ENCODE measurements around the gene CNTLN.
"Not testable (repeated sequence)": the region's sequence is repeated elsewhere in the genome, so short reads cannot be mapped to it uniquely, and the experiment has no call there.

The CNTLN gene

GRCh38 chr9:17490110-17490509 is 355.3 kb downstream of the CNTLN start:
- DNase-seq (ENCODE audit: low read depth in 2 of 2): no peak

- DNase-seq (ENCODE audit: low read depth in 2 of 2): no peak
Observed at GRCh38 chr9:17491780-17492179, 356.9 kb downstream of the CNTLN start.

- no peak for DNase-seq (ENCODE audit: low read depth in 2 of 2)
Observed at GRCh38 chr9:17503196-17503595, 368.4 kb downstream of the CNTLN start.

- DNase-seq (ENCODE audit: low read depth in 2 of 2): no peak
Observed at GRCh38 chr9:17509151-17509550, 374.3 kb downstream of the CNTLN start.

GRCh38 chr9:17509701-17510100 is 374.9 kb downstream of the CNTLN start:
- no peak for DNase-seq (ENCODE audit: low read depth in 2 of 2)

- DNase-seq (ENCODE audit: low read depth in 2 of 2): no peak
Observed at GRCh38 chr9:17519761-17520160, 384.9 kb downstream of the CNTLN start.

GRCh38 chr9:17520268-17521064 is 385.6 kb downstream of the CNTLN start:
- no peak for DNase-seq (ENCODE audit: low read depth in 2 of 2)

- DNase-seq (ENCODE audit: low read depth in 2 of 2): no peak
Observed at GRCh38 chr9:17521100-17521855, 386.4 kb downstream of the CNTLN start.

GRCh38 chr9:17526726-17527125 is 391.9 kb downstream of the CNTLN start:
- DNase-seq (ENCODE audit: low read depth in 2 of 2): not testable (repeated sequence)

- DNase-seq (ENCODE audit: low read depth in 2 of 2): no peak
Observed at GRCh38 chr9:17528859-17529258, 394.0 kb downstream of the CNTLN start.

GRCh38 chr9:17531642-17532254 is 396.9 kb downstream of the CNTLN start:
- no peak for DNase-seq (ENCODE audit: low read depth in 2 of 2)

- DNase-seq (ENCODE audit: low read depth in 2 of 2): no peak
Observed at GRCh38 chr9:17532461-17532860, 397.6 kb downstream of the CNTLN start.

GRCh38 chr9:17535176-17535575 is 400.3 kb downstream of the CNTLN start:
- no peak for DNase-seq (ENCODE audit: low read depth in 2 of 2)

GRCh38 chr9:17536027-17536426 is 401.2 kb downstream of the CNTLN start:
- DNase-seq (ENCODE audit: low read depth in 2 of 2): no peak

- DNase-seq (ENCODE audit: low read depth in 2 of 2): no peak
Observed at GRCh38 chr9:17551023-17551422, 416.2 kb downstream of the CNTLN start.

Measured in stimulated activated CD8-positive, alpha-beta memory T cell treated with anti-CD3 and anti-CD28 coated beads, Interleukin-7, amount 100 ng/mL, for 4 hours (primary cell).